ENCODE measurements around the gene TNFRSF1A.

The TNFRSF1A gene

GRCh38 chr12:6361834-6362233 is 20.0 kb upstream of the TNFRSF1A start:
- peaks cover 13% of the 10 kb centered on the region for H3K4me1 Mint-ChIP-seq
- no peaks in the 10 kb centered on the region for H3K36me3 Mint-ChIP-seq (ENCODE audit: low read depth)
- no peaks in the 10 kb centered on the region for H3K9me3 Mint-ChIP-seq
- no peak for TF ChIP-seq CTCF (IDR thresholded peaks at IDR 0.05; ENCODE audit: unreplicated experiment in 3 of 3)
- peaks cover 8% of the 10 kb centered on the region for H3K27me3 Mint-ChIP-seq (ENCODE audit: low read depth)
- H3K27ac Mint-ChIP-seq: peak overlapping the region in 1 of 3 experiments; percentile 52
- H3K4me3 Mint-ChIP-seq: peak overlapping the region; percentile 16 to 32 (median 31)

- no peak for TF ChIP-seq CTCF (IDR thresholded peaks at IDR 0.05; ENCODE audit: unreplicated experiment in 3 of 3)
- H3K27ac Mint-ChIP-seq: peak overlapping the region in 1 of 3 experiments; percentile 35
- peak overlapping the region in 1 of 3 experiments; percentile 21 for H3K4me3 Mint-ChIP-seq
- peaks cover under 1% of the 10 kb centered on the region for H3K36me3 Mint-ChIP-seq (ENCODE audit: low read depth)
- H3K9me3 Mint-ChIP-seq: no peaks in the 10 kb centered on the region
- H3K4me1 Mint-ChIP-seq: peaks cover 13% of the 10 kb centered on the region
- H3K27me3 Mint-ChIP-seq (ENCODE audit: low read depth): peaks cover 8% of the 10 kb centered on the region
Observed at GRCh38 chr12:6360578-6361490, 19.0 kb upstream of the TNFRSF1A start.

- Mint-ChIP-seq H3K9me3 (no peaks in the 10 kb centered on the region), H3K36me3 (ENCODE audit: low read depth) (peaks cover 4% of the 10 kb centered on the region), H3K4me1 (peaks cover 13% of the 10 kb centered on the region), H3K4me3 (no peak overlapping the region), H3K27ac (peak overlapping the region in 1 of 3 experiments; percentile 25), H3K27me3 (ENCODE audit: low read depth) (peaks cover 14% of the 10 kb centered on the region)
- no peak for TF ChIP-seq CTCF (IDR thresholded peaks at IDR 0.05; ENCODE audit: unreplicated experiment in 3 of 3)
Observed at GRCh38 chr12:6360080-6360571, 18.2 kb upstream of the TNFRSF1A start.

GRCh38 chr12:6358881-6359280 is 17.0 kb upstream of the TNFRSF1A start:
- peak overlapping the region in 1 of 3 experiments; percentile 65 for H3K27ac Mint-ChIP-seq
- peaks cover 11% of the 10 kb centered on the region for H3K27me3 Mint-ChIP-seq (ENCODE audit: low read depth)
- no peaks in the 10 kb centered on the region for H3K9me3 Mint-ChIP-seq
- TF ChIP-seq CTCF (IDR thresholded peaks at IDR 0.05; ENCODE audit: unreplicated experiment in 3 of 3): no peak
- peaks cover 4% of the 10 kb centered on the region for H3K36me3 Mint-ChIP-seq (ENCODE audit: low read depth)
- no peak overlapping the region for H3K4me3 Mint-ChIP-seq
- H3K4me1 Mint-ChIP-seq: peaks cover 13% of the 10 kb centered on the region

GRCh38 chr12:6356374-6356820 is 14.5 kb upstream of the TNFRSF1A start:
- peaks cover 4% of the 10 kb centered on the region for H3K36me3 Mint-ChIP-seq (ENCODE audit: low read depth)

More at GRCh38 chr12:6356374-6356820, 14.5 kb upstream of the TNFRSF1A start:
- peaks cover 18% of the 10 kb centered on the region for H3K4me1 Mint-ChIP-seq
- no peaks in the 10 kb centered on the region for H3K9me3 Mint-ChIP-seq
- H3K4me3 Mint-ChIP-seq: no peak overlapping the region
- peaks cover 11% of the 10 kb centered on the region for H3K27me3 Mint-ChIP-seq (ENCODE audit: low read depth)
- TF ChIP-seq CTCF (IDR thresholded peaks at IDR 0.05; ENCODE audit: unreplicated experiment in 3 of 3): no peak
- H3K27ac Mint-ChIP-seq: no peak overlapping the region
